Stomach (tissue), 9 donors: ENCODE measurements around the gene EMP3. TPM values are rescaled to one million over a fixed set of nuclear protein-coding genes. Genes with fewer than 3 reads are reported as not detected.

Source experiments
- DNase-seq, 2 donors: peaks; one replicate each; pipeline versions ENCODE4 v3.0.0 to v3.0.0-alpha.2; 2013 to 2019
- H3K27ac ChIP-seq, 5 donors: fragments of 200-600 bp in 4 of 5; sonication (generic) in 4 of 5; one replicate each; pipeline ENCODE4 v1.5.1; 2013 to 2019; ENCODE audit warnings: mild to moderate bottlenecking in 1 of 5, moderate library complexity in 1 of 5
- H3K27me3 ChIP-seq, 3 donors: fragments of 200-600 bp; sonication (generic); one replicate each; pipeline ENCODE4 v1.5.1; 2017 to 2019; ENCODE audit warnings: mixed run types in 1 of 3
- H3K36me3 ChIP-seq, 4 donors: fragments of 200-600 bp; sonication (generic); 1 replicate in 3 of 4; 2 replicates in 1 of 4; pipeline ENCODE4 v1.5.1; 2016 to 2019
- H3K4me1 ChIP-seq, 4 donors: fragments of 200-600 bp; sonication (generic); one replicate each; pipeline ENCODE4 v1.5.1; 2016 to 2019
- H3K4me3 ChIP-seq, 4 donors: fragments of 200-600 bp; sonication (generic) in 3 of 4; one replicate each; pipeline ENCODE4 v1.5.1; 2016 to 2019; ENCODE audit warnings: mild to moderate bottlenecking in 1 of 4
- H3K9me3 ChIP-seq, 4 donors: fragments of 200-600 bp; sonication (generic); one replicate each; pipeline ENCODE4 v1.5.1; 2016 to 2019
- CTCF ChIP-seq, 7 experiments: fragments of 450-650 bp in 4 of 7; fragments of 200-600 bp in 3 of 7; sonication (generic) in 3 of 7; IDR thresholded peaks; one replicate each; pipeline ENCODE4 v1.5.1; 2016 to 2019; ENCODE audit warnings: antibody characterized with exemption in 7 of 7, control low read depth in 2 of 7, mild to moderate bottlenecking in 1 of 7
- EP300 ChIP-seq: sonication (generic); formaldehyde crosslinking; IDR thresholded peaks from one replicate; pipeline ENCODE4 v1.6.1; 2017; ENCODE audit warnings: antibody characterized with exemption
- POLR2A ChIP-seq, 4 donors: fragments of 450-650 bp; IDR thresholded peaks; one replicate each; pipeline ENCODE4 v1.6.1; 2016; ENCODE audit warnings: antibody characterized with exemption in 4 of 4, control low read depth in 2 of 4, mild to moderate bottlenecking in 1 of 4, moderate library complexity in 1 of 4
- POLR2AphosphoS5 ChIP-seq, 3 donors: sonication (generic); formaldehyde crosslinking; IDR thresholded peaks; one replicate each; pipeline ENCODE4 v1.6.1; 2016; ENCODE audit warnings: antibody characterized with exemption in 3 of 3
- WGBS, 5 donors: extraction: QIAGEN DNeasy Blood & Tissue Kit in 3 of 5; methylation state at CpG; one replicate each; pipeline versions ENCODE4 v1.1.5 to v1.1.7; 2013 to 2018; 5-methylcytosine and 5-hydroxymethylcytosine counted together
- intact Hi-C: fragments of 100-400 bp; cut with DNase I; formaldehyde crosslinking; loops from one replicate; pipeline ENCODE4 v1.15.1; 2023; ENCODE audit warnings: low total_unique reads
- polyA plus RNA-seq, 3 donors: library from polyadenylated mRNA; stranded (reverse); fragments of 200-250 nt; gene quantifications; one replicate each; pipeline ENCODE4 v1.2.3, GENCODE V29; 2013
- total RNA-seq, 5 donors: library from RNA; depleted of rRNA; stranded (reverse); fragments of >200 nt; gene quantifications; one replicate each; pipeline versions ENCODE4 v1.1.0 to v1.2.3, GENCODE V29; 2014 to 2016
- donor health status: healthy with polysubstance abuse.
- donor health status: Bipolar disorder and iron deficiency.
- donor health status: healthy.

Gene EMP3
- total and polyA plus RNA-seq, 8 donors: 6.4 to 61.4 (median 44.4) TPM

DNA sequence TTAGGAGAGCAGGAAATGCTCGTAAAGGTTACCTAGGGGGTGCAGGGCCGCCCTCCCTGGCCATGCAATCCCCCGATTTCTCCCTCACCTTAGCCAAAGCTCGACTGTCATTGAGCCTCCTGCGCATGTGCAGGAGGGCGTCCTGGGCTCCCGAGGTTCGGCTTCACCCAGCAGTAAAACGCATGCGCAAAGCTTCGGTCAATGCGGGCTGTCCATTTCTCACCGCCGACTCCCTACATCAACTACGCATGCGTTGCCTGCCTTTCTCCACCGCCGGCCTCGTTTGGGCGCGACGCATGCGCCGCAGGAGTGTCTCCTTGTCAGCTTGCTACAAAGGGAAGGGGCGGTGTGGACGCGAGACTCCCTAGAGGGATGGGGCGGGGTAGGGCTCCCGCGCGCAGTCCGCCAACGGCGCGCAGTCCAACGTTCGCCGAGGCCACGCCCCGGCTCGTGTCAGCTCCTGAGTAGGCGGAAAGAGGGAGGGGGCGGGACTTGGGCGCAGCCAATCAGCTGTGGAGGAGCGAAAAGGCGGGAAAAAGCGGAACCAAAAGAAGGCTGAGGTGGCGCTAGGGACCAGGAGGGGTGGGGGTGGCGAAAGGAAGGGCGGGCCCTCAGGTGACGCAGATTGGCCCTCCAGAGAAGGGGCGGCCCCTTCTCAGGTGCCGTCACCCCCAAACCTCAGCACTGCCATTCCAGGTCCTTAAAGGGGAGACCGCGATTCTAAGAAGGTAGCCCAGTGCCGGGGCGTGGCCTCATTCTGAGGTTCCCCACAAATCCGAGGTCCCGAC lies 38.7 kb downstream of the EMP3 start, which contains the start of the genes SYNGR4 and TMEM143:
SYNGR4 (plus strand) TSS at position 558 of the 788 bp plus-strand sequence. CDS start 1,476 bp downstream, outside the sequence.
TMEM143 (minus strand) TSS at position 131 of the 788 bp plus-strand sequence; CDS start at position 111, 20 bp downstream.
- H3K36me3 ChIP-seq: peaks cover 0 to 9% (median 5%) of the 10 kb centered on the region in 4 donors
- peaks cover 5 to 20% (median 16%) of the 10 kb centered on the region in 4 donors for H3K4me1 ChIP-seq
- peak within 1 kb of the TSS; percentile 90 to 96 (median 93) for H3K27ac ChIP-seq
- peak; percentile 69 to 96 (median 89) for TF ChIP-seq POLR2AphosphoS5 (IDR thresholded peaks at IDR 0.05)
- no peak for TF ChIP-seq CTCF (IDR thresholded peaks at IDR 0.05)
- DNase-seq: peak; percentile 98 to 100
- H3K27me3 ChIP-seq: no peaks in the 10 kb centered on the region
- peak within 1 kb of the TSS; percentile 57 to 64 (median 61) for H3K4me3 ChIP-seq
- H3K9me3 ChIP-seq: no peaks in the 10 kb centered on the region
- 0 to 1% (median 1%) methylated on average over 52 to 59 of the region's 59 CpGs for WGBS, 5 donors
- intact Hi-C loops: no loop called here

- Histone ChIP-seq H3K4me3 (peak overlapping the region; percentile 57 to 64 (median 61)), H3K27me3 (no peaks in the 10 kb centered on the region), H3K36me3 (peaks cover 0 to 6% (median 4%) of the 10 kb centered on the region in 4 donors), H3K4me1 (peaks cover 5 to 20% (median 16%) of the 10 kb centered on the region in 4 donors), H3K9me3 (no peaks in the 10 kb centered on the region), H3K27ac (peak overlapping the region; percentile 52 to 96 (median 93))
- 62 to 67% (median 65%) methylated on average over 10 of the region's 10 CpGs for WGBS, 5 donors
- intact Hi-C loops: no loop called here
- TF ChIP-seq POLR2A (IDR thresholded peaks at IDR 0.05) (no peak), CTCF (IDR thresholded peaks at IDR 0.05) (no peak), POLR2AphosphoS5 (IDR thresholded peaks at IDR 0.05) (no peak), EP300 (no peak)
- DNase-seq: peak in 1 of 2 donors; percentile 32
These were observed 39.4 kb downstream of the EMP3 start for GRCh38 chr19:48364598-48365348.

- no peaks in the 10 kb centered on the region for H3K27me3 ChIP-seq
- TF ChIP-seq EP300 (no peak), POLR2A (IDR thresholded peaks at IDR 0.05) (no peak), CTCF (IDR thresholded peaks at IDR 0.05) (no peak), POLR2AphosphoS5 (IDR thresholded peaks at IDR 0.05) (no peak)
- no peaks in the 10 kb centered on the region for H3K36me3 ChIP-seq
- peaks cover 5 to 20% (median 16%) of the 10 kb centered on the region in 4 donors for H3K4me1 ChIP-seq
- H3K4me3 ChIP-seq: no peak overlapping the region
- 89 to 98% (median 96%) methylated on average over 6 to 11 of the region's 11 CpGs for WGBS, 5 donors
- H3K27ac ChIP-seq: no peak overlapping the region
- DNase-seq: no peak
- intact Hi-C loops: no loop called here
- no peaks in the 10 kb centered on the region for H3K9me3 ChIP-seq
These were observed 40.2 kb downstream of the EMP3 start for GRCh38 chr19:48365602-48366001.

GRCh38 chr19:48367855-48368254 lies 42.5 kb downstream of the EMP3 start:
- Histone ChIP-seq H3K4me3 (no peak overlapping the region), H3K36me3 (no peaks in the 10 kb centered on the region), H3K9me3 (no peaks in the 10 kb centered on the region), H3K4me1 (peaks cover 5 to 18% (median 14%) of the 10 kb centered on the region in 4 donors), H3K27ac (peak overlapping the region in 1 of 5 donors; percentile 35), H3K27me3 (no peaks in the 10 kb centered on the region)
- WGBS, 5 donors: 39 to 60% (median 49%) methylated on average over 5 of the region's 5 CpGs
- TF ChIP-seq CTCF (IDR thresholded peaks at IDR 0.05) (no peak), POLR2A (IDR thresholded peaks at IDR 0.05) (no peak), POLR2AphosphoS5 (IDR thresholded peaks at IDR 0.05) (no peak), EP300 (no peak)
- intact Hi-C loops: no loop called here
- peak in 1 of 2 donors; percentile 59 for DNase-seq
